Body of pancreas (tissue), 4 donors: ENCODE measurements around the gene TXNDC16.

Experiments used
- POLR2A ChIP-seq, 3 donors: fragments of 450-650 bp; IDR thresholded peaks; one replicate each; pipeline ENCODE4 v1.6.1; 2016; ENCODE audit warnings: antibody characterized with exemption in 3 of 3, mild to moderate bottlenecking in 2 of 3
- TF ChIP-seq, protein P1 (sequence below), 7 experiments: fragments of 450-650 bp in 4 of 7; fragments of 200-600 bp in 3 of 7; sonication (generic) in 3 of 7; IDR thresholded peaks; one replicate each; pipeline ENCODE4 v1.5.1; 2016 to 2019; ENCODE audit warnings: antibody characterized with exemption in 7 of 7

DNA sequence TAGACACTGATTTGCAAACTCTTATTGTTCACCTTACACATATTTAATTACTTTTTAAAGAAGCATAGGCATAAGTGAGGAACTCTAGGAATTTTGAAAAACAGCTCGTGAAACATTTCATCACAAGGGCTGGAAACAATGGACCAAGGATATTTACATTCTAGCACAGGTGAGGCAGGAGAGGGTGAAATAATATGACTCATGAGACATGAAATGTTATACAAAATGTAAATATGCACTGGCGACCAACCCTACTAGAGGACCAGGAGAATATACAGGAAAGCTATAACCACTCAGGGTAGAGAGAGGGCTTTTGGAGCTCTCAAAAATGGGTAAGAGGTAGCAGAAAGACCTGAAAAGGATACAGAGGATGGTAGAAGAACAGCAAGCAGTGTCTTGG, 122.9 kb downstream of the TXNDC16 start:
- TF ChIP-seq, protein P1, sequence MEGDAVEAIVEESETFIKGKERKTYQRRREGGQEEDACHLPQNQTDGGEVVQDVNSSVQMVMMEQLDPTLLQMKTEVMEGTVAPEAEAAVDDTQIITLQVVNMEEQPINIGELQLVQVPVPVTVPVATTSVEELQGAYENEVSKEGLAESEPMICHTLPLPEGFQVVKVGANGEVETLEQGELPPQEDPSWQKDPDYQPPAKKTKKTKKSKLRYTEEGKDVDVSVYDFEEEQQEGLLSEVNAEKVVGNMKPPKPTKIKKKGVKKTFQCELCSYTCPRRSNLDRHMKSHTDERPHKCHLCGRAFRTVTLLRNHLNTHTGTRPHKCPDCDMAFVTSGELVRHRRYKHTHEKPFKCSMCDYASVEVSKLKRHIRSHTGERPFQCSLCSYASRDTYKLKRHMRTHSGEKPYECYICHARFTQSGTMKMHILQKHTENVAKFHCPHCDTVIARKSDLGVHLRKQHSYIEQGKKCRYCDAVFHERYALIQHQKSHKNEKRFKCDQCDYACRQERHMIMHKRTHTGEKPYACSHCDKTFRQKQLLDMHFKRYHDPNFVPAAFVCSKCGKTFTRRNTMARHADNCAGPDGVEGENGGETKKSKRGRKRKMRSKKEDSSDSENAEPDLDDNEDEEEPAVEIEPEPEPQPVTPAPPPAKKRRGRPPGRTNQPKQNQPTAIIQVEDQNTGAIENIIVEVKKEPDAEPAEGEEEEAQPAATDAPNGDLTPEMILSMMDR (IDR thresholded peaks at IDR 0.05) = no peak
- no peak for TF ChIP-seq POLR2A (IDR thresholded peaks at IDR 0.05)
